GM12878 (cell line): ENCODE measurements around the gene PRPSAP2.

Experiments used
- BCL3 ChIP-seq: IDR thresholded peaks from 2 replicates; pipeline ENCODE4 v1.6.1; 2011; ENCODE audit warnings: borderline replicate concordance, low read depth, mild to moderate bottlenecking, moderate library complexity, low read length; ENCODE audit not compliant: insufficient read depth, poor library complexity, severe bottlenecking
- CREM ChIP-seq: IDR thresholded peaks from 2 replicates; pipeline ENCODE4 v1.6.1; 2014; ENCODE audit warnings: antibody characterized with exemption, low read depth
- CTCF ChIP-seq, 3 experiments: IDR thresholded peaks in 2 of 3; conservative IDR thresholded peaks in 1 of 3; 2 replicates each; pipeline ENCODE4 v1.5.1; 2011; ENCODE audit warnings: low read depth in 3 of 3, low read length in 3 of 3, mild to moderate bottlenecking in 3 of 3, control low read depth in 2 of 3, moderate library complexity in 2 of 3, inconsistent platforms in 1 of 3, mixed read lengths in 1 of 3; ENCODE audit not compliant: control insufficient read depth in 2 of 3, insufficient read depth in 1 of 3; ENCODE audit errors: extremely low read depth in 1 of 3
- GATAD2B ChIP-seq: fragments of 450-650 bp; conservative IDR thresholded peaks from 2 replicates; pipeline ENCODE4 v1.6.1; 2017; ENCODE audit warnings: low read depth, mild to moderate bottlenecking, moderate library complexity
- MLLT1 ChIP-seq: fragments of 450-650 bp; IDR thresholded peaks from 2 replicates; pipeline ENCODE4 v1.6.1; 2016; ENCODE audit warnings: mild to moderate bottlenecking
- POLR2A ChIP-seq: IDR thresholded peaks from 2 replicates; pipeline ENCODE4 v1.6.1; 2011; ENCODE audit warnings: low read depth, mild to moderate bottlenecking, low read length
- POLR2AphosphoS5 ChIP-seq: IDR thresholded peaks from 2 replicates; pipeline ENCODE4 v1.6.1; 2011; ENCODE audit warnings: mild to moderate bottlenecking, low read length, inconsistent platforms
- SMC3 ChIP-seq: IDR thresholded peaks from 2 replicates; pipeline ENCODE4 v1.6.1; 2011; ENCODE audit warnings: low read length, improper control_type of control experiment, borderline replicate concordance
- STAT1 ChIP-seq: fragments of 450-650 bp; conservative IDR thresholded peaks from 2 replicates; pipeline ENCODE4 v1.6.1; 2014; ENCODE audit warnings: antibody characterized with exemption, mild to moderate bottlenecking
- TAF1 ChIP-seq: IDR thresholded peaks from 2 replicates; pipeline ENCODE4 v1.6.1; 2011; ENCODE audit warnings: mild to moderate bottlenecking, low read depth, low read length, borderline replicate concordance
- USF1 ChIP-seq: IDR thresholded peaks from 2 replicates; pipeline ENCODE4 v1.6.1; 2011; ENCODE audit warnings: borderline replicate concordance, low read depth, mild to moderate bottlenecking, moderate library complexity, mixed read lengths, low read length; ENCODE audit not compliant: insufficient read depth; ENCODE audit errors: extremely low read length
- USF2 ChIP-seq: IDR thresholded peaks from 2 replicates; pipeline ENCODE4 v1.6.1; 2011; ENCODE audit warnings: low read depth, low read length, improper control_type of control experiment, borderline replicate concordance
- ZNF274 ChIP-seq: IDR thresholded peaks from one replicate; pipeline ENCODE4 v1.8.0; 2011; ENCODE audit not compliant: insufficient read length, insufficient read depth
- ZNF592 ChIP-seq: fragments of 450-650 bp; IDR thresholded peaks from 2 replicates; pipeline ENCODE4 v1.6.1; 2017; ENCODE audit warnings: mild to moderate bottlenecking, moderate library complexity

GRCh38 chr17:18932360-18933055, 74.6 kb downstream of the PRPSAP2 start:
- TF ChIP-seq SMC3 (no peak), USF1 (no peak), BCL3 (no peak), CTCF (IDR thresholded peaks at IDR 0.05 in 2 of 3, conservative IDR thresholded peaks at IDR 0.05 in 1 of 3; ENCODE audit: control insufficient read depth in 2 of 3, extremely low read depth in 1 of 3, insufficient read depth in 1 of 3, low read depth in 3 of 3, low read length in 3 of 3) (no peak), STAT1 (no peak), MLLT1 (no peak), TAF1 (no peak), USF2 (no peak), POLR2A (peak; percentile 44), GATAD2B (no peak), ZNF274 (no peak), CREM (no peak), POLR2AphosphoS5 (no peak), ZNF592 (no peak)
